Subcutaneous adipose tissue (tissue), 4 donors: ENCODE data around the gene CEP350. TPM values are rescaled to one million over a fixed set of nuclear protein-coding genes. Genes with fewer than 3 reads are reported as not detected.

Experiments
- CTCF ChIP-seq: fragments of 450-650 bp; IDR thresholded peaks from one replicate; pipeline ENCODE4 v1.5.1; 2016; ENCODE audit warnings: low read depth, mild to moderate bottlenecking, control low read depth, antibody characterized with exemption, moderate library complexity
- total RNA-seq, 4 donors: library from RNA; depleted of rRNA; stranded (reverse); fragments of >200 nt; gene quantifications; one replicate each; pipeline ENCODE4 v1.1.0, GENCODE V29; 2016

The CEP350 gene
- total RNA-seq = 100 to 1,000 TPM in 2 of 4 donors, 10 to 100 TPM in 2; 77.2 to 136 (median 103) TPM

- TF ChIP-seq CTCF = no peak
These were observed at the start of gene CEP350 for GRCh38 chr1:179954493-179955286. Gene CEP350 (plus strand): TSS chr1:179954810. CDS start chr1:179986182, 31,372 bp downstream.

- TF ChIP-seq CTCF = no peak
These were observed 43.7 kb upstream of the CEP350 start for GRCh38 chr1:179910934-179911333.

- TF ChIP-seq CTCF = no peak
These were observed 42.8 kb upstream of the CEP350 start for GRCh38 chr1:179911812-179912211.

GRCh38 chr1:179917601-179918429 is 36.8 kb upstream of the CEP350 start:
- no peak for TF ChIP-seq CTCF

- no peak for TF ChIP-seq CTCF
These were observed 33.1 kb upstream of the CEP350 start for GRCh38 chr1:179921472-179921871.

- no peak for TF ChIP-seq CTCF
These were observed 32.4 kb upstream of the CEP350 start for GRCh38 chr1:179921981-179922872.
